TTC549 (cell line): ENCODE results near the gene LRRC47.

Experiments
- FAIRE-seq: peaks from 2 replicates; lab custom pipeline; 2012; peaks lifted over from hg19 to GRCh38; lab: Jason Lieb, UNC

Gene LRRC47

DNA sequence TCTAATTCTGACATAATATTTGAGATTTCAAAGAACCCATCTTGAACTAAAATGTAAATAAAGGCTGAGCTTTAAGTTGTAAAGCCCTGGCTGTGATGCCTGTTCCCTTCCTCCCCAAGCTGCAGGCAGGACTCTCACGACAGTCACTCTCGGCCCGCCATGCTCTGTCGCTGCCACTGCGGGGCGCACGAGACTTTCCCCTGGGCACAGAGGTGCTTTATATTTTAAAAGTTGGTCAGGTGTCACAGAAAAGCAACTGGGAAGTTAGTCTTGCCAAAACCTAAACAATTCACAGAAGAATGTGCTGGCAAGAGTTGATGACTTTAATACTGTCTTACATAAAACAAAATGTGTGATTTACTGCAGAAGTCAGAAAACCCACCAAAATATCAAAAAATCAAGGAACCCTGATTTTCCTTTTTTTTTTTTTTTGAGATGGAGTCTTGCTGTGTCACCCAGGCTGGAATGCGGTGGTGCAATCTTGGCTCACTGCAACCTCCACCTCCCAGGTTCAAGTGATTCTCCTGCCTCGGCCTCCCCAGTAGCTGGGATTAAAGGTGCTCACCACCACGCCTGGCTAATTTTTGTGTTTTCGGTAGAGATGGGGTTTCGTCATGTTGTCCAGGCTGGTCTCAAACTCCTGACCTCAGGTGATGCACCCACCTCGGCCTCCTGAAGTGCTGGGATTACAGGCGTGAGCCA lies 10.7 kb downstream of the LRRC47 start:
- FAIRE-seq: no peak

DNA sequence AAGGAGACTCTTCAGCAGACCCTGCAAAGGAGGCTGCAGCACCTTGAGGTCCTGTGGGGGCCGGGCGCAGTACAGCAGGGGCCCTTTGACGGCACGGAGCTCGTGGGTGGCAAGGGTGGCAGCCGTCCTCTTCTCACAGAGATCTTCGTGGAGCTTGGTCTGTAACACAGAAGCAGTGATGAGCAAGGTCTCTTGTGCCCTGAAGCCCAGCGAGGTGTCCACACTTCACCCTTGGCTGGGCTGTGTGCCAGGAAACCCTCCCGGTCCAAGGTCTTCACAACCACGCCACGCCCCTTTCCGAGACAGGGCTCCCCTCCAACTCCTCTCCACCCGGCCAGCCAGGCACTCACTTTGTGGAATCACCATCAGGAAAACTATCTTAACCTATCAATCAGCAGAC lies 11.3 kb downstream of the LRRC47 start:
- FAIRE-seq: no peak

DNA sequence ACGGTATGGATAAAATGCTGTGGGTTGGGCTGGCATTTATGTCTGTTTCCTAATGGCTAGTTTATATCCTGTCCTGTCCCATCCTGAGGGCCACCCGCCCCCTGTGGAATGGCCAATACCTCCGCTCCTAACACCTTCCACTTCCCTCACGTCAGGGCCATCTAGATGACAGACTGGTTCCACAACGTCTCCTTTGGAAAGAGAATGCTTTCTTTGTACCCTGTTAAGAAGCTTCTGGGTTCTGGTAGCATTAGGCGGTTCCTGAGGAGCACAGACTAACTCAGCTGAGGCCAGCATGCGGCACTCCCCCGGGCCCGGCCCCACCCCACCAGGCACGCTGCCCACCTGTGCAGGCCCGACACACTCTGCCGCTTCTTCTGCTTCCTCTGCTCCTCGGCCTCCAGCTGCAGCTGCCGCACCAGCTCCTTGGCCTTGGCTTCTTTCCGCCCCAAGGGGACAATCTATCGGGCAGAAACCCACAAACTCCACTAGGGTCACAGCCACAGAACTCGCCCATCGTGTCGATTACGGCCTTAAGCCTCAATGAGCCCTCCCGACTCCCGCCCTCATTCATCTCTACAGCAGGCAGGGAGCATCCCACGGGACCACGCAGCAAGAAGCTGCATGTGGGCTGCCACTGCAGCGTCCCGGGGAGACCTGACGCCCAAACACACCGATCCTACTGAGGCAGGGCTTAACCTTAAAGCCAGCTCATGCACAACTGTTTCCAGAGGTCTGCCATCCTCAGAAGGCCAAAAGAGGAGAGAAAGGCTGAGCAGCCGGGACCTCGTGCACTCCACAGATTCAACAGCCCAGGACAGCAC lies 12.4 kb downstream of the LRRC47 start:
- FAIRE-seq: no peak

DNA sequence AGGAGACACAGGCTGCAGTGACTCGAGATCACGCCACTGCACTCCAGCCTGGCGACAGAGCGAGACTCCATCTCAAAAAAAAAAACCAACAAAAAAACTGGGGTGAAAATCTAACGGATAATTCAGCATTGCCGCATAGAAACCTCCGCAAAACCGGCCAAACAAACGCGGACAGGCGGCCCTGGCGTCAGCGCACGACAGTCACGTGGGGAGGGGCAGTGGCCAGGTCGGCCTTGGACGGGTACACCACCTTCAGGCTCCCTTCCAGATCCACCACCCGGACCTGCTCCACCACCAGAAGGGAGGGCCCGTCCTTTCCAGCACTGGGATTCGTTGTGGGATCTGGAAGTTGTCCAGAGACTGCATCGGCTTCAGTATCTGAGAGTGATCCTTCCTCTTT lies 15.4 kb downstream of the LRRC47 start:
- no peak for FAIRE-seq

DNA sequence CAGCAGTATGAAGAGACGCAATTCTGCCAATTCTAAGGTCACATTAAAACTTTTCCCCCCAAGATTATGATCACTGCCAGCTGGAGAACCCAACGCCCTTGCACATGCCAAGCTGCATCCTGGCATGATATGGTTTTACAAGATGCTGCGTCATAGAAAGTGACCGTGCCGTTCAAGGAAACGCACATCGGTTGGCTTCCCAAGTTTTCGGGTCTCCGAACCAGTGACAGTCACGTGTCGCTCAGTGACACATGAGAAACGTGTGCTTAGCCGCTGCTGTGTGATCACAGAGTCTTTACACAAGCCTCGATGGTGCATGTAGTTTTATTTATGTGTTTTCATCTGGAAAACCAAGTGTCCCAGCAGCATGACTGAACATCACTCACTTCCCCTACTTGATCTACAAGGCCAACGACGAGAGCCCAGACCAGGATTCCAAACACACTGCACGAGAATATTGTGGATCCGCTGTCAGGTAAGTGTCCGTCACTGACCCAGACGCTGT lies 16.3 kb downstream of the LRRC47 start:
- no peak for FAIRE-seq

DNA sequence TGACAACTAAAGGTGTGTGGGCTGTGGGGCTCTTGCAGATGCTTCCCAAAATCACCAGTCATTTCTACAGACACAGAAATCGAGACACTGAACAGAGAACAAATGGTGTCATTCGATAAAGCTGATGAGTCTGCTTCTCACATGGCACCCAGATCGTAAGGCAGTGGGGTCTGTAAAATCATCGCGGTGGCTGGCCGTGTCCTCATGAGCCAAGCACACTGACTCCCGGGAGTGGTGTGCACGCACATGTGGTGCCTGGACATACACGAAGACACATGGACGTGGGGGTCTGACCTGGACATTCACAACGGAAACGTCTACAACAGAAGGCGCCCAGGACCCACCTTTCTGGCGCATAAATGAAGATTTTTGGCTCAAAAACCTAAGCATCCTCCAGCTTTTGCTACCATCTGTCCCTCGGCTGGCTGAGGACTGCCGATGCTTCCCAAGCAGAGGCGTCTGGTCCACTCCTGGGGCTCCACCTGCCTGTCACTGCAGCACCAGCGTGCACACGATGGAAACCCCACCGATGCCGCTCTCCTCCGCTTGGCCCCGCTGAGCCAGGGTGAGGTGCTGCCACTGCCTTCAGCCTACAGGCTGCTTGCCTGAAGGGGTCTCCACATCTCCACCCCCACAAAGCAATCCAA lies 16.9 kb downstream of the LRRC47 start:
- FAIRE-seq: no peak

DNA sequence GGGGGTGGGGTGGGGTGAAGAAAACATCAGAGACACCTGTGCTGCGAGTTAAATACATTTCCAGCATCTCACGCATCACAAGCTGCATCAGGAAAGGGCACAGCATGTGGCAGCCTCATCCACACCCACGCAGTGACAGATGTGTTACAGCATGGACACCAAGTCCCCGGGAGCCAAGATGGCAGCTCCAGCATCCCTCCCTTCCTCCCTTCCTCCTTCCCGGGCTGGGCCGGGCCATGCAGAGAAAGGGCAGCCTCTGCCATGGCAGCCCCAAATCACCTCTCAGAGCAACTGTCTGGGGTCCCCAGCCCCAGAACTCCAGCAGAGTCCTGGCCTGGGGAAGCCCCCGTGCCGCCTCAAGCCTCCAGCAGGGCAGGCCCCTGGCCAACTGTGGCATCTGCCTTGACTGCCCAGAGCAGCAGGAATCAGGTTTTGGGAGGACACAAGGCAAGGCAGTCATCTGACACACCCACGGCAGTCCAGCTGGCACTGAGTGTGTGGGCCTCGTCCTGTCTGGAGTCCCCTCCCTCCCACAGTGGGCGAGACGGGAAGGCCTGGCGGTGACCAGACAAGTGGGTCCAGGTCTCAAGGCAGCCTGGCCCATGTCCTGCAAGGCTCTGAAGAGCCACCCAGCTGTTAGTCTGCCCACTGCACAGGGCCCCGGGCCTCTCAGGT lies 17.6 kb downstream of the LRRC47 start:
- FAIRE-seq: no peak

DNA sequence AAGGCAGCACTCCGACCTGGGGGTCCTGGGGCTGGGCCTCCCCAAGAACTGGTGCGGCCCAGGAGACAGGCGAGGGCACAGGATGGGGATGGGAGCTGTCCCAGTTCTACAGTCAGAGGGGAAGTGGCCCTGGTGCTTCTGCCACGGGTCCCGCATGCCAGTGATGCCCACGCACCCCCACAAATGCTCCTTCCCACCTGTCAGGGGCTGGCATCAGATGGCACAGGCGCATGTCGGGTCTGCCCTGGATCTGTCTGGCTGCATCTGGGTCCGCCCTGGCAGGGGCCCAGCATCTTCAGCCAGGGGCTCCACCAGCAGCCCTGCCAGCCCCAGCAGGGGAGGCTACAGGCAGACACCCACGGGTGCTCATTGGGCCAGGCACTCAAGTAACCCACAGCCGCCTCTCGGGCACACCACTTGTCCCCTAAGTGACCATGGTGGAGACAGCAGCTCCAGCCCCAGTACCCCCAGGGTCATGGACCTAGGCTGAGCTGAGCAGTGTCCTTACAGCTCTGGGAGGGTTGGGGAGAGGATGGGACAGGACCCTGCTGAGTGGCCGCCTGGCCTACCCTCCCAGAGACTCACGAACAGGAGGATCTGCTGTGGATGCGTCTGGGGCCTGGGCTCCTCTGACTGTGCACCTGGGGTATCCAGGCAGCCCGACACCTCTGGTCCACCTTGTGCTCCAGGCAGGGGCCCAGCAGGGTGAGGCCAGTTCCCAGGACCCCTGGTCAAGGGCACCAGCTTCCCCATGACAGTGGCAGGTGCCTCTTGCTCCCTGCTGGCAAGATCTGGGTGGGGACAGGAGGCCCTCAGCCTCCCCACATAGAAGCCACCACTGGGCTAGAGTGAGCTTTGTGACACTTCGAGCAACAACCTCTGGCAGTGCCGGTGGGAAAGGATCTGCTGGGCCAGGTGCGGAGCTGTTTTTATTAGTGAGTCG lies 18.4 kb downstream of the LRRC47 start:
- FAIRE-seq: no peak

DNA sequence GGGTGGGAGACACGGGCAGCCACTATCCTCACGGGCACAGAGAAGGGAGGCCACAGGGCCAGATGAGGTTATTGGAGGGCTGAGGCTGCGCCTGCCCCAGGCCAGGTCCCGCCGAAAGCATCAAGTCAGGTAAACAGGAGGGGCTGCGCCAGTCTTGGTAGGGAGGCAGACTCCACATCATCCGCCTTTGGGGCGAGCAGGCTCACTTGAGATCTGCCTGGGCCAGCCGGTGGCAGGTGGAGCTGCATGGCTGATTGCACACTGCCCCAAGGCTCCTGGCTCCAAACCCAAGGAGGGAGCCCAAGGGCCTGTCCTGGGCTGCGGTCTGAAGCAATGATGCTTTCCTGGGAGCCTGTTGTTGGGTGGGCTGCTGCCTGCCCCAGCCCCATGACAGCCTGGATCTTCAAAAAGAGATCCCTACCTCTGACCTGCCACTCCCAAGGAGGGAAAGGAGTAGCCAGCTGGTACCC lies 19.2 kb downstream of the LRRC47 start:
- no peak for FAIRE-seq

DNA sequence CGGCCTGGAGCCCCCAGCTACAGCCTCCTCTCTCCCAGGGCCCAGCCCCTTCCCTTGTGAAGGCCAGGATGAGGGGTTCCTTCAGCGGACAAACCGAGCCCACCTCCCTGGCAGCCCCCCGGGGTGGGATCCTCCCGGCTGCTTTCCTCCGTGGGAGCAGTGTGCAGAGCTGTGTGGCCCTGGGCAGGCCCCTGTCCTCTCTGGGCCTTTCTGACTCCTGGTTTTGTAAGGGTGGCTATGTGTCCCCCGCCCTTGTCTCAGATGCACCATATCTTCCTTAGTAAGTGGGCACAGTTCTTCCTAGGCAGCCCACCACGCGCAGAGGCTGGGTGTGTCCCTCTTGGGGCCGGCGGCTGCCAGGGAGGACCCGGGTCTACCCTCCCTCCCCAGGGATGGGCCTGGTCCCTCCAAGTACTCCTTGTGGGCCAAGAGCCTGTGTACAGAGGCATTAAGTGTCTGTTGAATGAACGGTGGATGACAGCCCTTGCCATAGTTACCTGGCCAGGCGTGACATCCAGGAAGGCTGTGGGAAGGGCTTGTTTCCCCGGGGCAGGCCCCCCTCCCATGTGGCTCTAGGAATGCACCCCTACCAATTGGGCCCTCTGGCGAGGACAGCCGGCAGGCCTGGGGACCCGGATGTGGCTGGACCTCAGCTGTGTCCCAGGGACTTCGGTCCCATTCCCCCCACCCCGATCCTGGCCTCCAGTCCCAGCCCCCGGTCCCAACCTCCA lies 19.9 kb downstream of the LRRC47 start:
- FAIRE-seq: no peak

DNA sequence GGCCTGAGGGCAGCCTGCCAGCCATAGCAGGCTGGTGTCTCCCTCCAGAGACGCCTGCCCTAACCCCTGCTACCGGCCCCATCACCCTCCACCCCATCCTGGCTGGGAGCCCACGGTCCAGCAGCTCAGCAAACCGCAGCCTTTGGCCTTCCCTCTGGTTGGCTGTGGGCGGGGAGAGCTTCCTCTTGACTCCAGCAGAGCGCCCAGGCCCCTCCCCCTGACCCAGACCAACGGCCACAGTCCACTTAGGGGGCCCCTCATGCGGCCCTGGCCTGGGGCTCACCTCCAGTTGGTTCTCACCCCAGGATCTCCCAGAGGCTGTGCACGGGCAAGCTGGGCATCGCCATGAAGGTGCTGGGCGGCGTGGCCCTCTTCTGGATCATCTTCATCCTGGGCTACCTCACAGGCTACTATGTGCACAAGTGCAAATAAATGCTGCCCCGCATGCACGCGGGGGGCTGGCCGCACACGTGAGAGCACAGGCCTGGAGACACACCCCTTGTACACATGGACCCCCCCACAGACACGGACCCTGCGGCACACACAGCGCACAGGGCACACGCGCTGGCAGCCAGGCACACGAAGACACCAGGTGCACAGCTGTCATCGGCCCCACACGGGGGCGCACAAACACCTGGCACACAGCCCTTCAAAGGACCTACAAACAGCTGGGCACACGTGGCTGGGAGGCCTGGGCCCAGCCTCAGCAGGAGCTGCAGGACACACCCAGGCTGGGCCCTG lies 20.6 kb downstream of the LRRC47 start:
- no peak for FAIRE-seq

DNA sequence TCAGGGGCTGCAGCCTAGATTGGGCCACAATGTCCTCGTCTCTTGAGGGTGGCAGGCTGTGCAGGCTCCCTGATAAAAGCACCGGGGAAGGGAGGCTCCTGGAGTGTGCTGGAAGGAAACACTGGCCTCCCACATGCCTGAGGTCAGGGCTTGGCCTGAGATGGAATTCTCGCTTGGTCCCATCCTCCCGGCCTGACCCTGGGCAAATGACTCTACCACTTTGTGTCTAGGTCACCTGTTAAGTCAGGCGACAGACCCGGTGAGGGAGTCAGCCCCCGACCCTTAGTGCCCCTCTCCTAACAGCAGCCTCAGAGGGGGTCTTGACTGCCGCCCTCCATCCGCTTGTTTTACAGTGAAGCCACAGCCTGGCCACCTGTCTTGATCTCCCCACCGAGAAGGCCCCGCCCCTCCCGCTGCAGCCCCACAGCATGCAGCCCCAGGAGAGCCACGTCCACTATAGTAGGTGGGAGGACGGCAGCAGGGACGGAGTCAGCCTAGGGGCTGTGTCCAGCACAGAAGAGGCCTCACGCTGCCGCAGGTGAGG lies 21.3 kb downstream of the LRRC47 start:
- no peak for FAIRE-seq

DNA sequence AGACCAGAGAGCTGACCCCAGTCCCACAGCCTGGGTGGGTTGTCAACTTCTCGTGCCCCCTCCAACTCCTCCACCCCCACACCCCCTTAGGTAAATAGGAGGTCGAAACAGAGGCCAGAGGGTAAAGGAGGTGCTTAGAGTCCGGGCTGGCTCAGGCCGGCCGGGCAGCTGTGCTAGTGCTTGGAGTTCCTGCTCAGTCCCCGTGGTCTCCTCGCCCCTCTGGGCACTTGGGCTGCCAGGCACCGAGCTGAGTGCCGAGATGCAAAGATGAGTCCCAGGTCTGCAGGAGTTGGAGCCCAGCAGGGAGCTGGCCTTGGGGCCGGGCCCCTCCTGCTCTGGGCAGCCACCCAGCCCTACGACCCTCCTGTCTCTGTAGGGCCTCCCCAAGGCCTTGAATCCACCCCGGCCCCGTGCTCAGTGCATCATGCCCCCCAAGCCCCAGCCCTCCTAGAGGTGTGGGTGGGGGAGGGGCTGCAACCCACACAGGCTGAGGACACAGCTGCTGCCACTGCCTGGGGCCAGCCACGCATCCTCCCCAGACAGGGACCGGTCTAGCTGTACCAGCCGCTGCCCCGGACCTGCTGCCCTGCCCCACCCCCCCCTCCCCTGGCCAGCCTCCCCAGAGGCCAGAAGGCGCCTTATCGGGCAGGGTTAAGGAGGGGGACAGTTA lies 21.9 kb downstream of the LRRC47 start:
- no peak for FAIRE-seq

DNA sequence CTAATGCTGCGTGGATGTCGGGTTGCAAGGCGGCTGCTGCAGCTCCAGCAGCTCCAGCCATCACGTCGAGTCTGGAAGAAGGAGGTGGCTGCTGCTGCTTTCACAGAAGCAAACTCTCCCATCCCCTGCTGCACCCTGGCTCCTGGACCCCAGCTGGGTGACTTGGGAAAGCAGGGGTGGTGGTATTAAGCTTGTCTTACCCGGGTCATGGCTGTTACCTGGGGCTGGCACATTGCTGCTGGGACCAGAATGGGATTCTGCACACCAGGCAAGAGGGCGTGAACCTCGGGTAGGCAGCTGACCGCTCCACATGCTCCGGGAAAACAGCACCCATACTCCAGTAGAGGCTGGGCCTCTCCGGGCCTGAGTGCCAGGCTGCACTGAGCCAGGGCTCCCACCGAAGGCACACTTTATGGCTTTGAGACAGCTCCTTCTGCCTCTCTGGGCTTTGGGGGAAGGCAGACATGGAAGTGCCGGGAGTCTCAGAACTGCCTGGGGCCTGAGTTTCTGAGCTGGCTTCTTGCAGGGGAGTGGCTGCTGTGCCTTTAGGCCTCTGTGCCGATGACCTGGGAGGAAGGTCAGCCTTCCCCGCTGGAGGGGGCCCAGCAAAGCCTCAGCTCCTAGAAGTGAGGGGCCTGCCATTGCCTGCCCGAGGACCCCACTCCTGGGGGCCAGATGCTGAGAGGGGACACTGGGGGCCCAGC lies 22.6 kb downstream of the LRRC47 start:
- no peak for FAIRE-seq

DNA sequence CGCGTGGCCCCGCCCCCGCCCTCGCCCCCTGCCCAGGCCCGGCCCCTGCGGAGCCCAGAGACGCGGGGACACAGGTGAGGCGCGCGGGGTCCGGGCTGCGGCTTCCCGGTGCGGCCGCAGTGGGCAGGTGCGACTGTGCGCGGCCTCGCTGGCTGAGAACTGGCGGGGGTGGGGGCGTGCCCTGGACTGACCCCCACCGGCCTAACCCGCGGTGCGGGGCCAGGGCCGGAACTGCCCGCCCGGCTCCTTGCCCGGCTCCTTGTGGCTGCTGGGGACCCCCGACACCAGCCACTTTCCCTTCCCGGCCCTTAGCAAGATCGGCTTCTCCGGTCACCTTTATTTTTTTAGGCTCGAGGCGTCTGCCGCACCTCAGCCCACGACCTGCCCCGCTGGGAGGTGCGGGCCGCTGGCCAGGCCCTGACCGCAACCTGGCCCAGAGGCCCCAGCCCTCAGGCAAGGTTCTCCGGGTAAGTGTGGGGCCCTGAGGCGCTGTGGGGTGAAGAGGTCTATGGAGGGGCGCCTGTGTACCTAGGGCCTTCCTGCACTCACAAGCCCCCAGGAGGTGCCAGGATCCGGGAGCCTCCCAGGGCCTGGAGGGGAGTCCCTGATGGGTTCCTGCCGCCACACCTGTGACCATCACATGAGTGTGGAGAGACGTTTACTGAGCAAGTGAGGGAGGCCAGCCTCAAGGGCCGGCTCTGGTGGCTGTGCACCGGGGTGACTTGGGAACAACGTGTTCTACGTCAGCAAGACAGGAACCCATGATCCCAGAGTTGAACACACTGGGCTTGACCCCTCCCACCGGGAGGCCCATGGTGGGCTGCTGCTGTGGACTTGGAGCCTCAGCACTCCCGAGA lies 23.4 kb downstream of the LRRC47 start, which contains the start of gene SMIM1:
SMIM1 (plus strand) TSS at position 35 of the 857 bp plus-strand sequence. CDS start 2,625 bp downstream, outside the sequence.
- FAIRE-seq: no peak

DNA sequence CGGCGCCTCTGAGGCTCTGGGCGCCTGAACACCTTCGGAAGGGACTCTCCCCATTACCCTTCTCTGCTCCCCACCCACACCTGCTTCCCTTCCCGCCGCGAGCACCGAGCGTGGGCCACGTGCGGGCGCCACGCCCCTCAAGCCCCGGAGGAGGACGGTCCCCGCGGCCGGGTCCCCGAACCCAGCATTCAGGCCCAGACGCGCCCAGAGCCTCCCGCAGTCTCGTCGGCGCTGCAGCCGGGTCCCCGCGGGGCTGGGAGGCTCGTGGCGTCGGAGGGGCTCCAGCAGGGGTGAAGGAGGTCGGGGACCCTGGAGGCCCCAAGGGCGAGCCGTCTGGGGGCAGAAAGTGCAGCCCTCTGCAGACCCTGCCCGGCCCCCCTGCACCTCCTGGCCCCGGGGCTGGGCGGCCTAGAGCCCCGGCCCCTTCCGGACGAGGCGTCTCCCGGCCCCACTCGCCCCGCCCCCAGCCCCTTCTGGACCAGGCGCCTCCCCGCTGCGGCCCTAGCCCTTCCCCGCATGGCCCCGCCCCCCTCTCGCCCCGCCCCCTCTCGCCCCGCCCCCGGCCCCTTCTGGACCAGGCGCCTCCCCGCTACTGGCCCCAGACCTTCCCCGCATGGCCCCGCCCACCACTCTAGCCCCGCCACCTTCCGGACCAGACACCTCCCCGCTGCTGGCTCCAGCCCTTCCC lies 24.1 kb downstream of the LRRC47 start:
- FAIRE-seq: no peak
